Progenitor cell of endocrine pancreas (in vitro differentiated cells): Measurements from ENCODE around the gene GNL1. TPM values are rescaled to one million over a fixed set of nuclear protein-coding genes. Genes with fewer than 3 reads are reported as not detected.
"Not testable (repeated sequence)": the region's sequence is repeated elsewhere in the genome, so short reads cannot be mapped to it uniquely, and the experiment has no call there.

ENCODE experiments used
- DNase-seq: peaks from one replicate; pipeline ENCODE4 v3.0.0; 2021; ENCODE audit warnings: low spot score; ENCODE audit not compliant: unreplicated experiment
- H3K27ac Mint-ChIP-seq: 2 replicates; pipeline ENCODE4 v1.8.0; 2021; ENCODE audit warnings: mild to moderate bottlenecking, moderate library complexity, mixed read lengths
- H3K27me3 Mint-ChIP-seq: 2 replicates; pipeline ENCODE4 v1.8.0; 2021; ENCODE audit warnings: mixed read lengths
- H3K36me3 Mint-ChIP-seq: 2 replicates; pipeline ENCODE4 v1.8.0; 2022; ENCODE audit warnings: mixed read lengths; ENCODE audit not compliant: insufficient read depth
- H3K4me1 Mint-ChIP-seq: 2 replicates; pipeline ENCODE4 v1.8.0; 2021; ENCODE audit warnings: low read depth, mixed read lengths
- H3K4me3 Mint-ChIP-seq: 2 replicates; pipeline ENCODE4 v1.8.0; 2021; ENCODE audit warnings: low read depth, mild to moderate bottlenecking, moderate library complexity, mixed read lengths
- H3K9me3 Mint-ChIP-seq: 2 replicates; pipeline ENCODE4 v1.8.0; 2021; ENCODE audit warnings: low read depth, mixed read lengths
- microRNA-seq: library from miRNA; unstranded; fragments of <30 nt; microRNA quantifications from one replicate; pipeline ENCODE4 v1.1.0, GENCODE V29; 2020; ENCODE audit warnings: borderline number of aligned reads; ENCODE audit not compliant: unreplicated experiment
- total RNA-seq: library from RNA; stranded (reverse); gene quantifications from 2 replicates; pipeline ENCODE4 v1.2.1, GENCODE V29; 2021
- TF ChIP-seq, protein P1 (sequence below): fragments of 200-600 bp; sonication (generic); IDR thresholded peaks from one replicate; pipeline ENCODE4 v1.5.0; 2021; ENCODE audit warnings: antibody characterized with exemption, mild to moderate bottlenecking; ENCODE audit not compliant: unreplicated experiment

GNL1 gene
- total RNA-seq, 1 donor from 2014 or later: 75.2 TPM

DNA sequence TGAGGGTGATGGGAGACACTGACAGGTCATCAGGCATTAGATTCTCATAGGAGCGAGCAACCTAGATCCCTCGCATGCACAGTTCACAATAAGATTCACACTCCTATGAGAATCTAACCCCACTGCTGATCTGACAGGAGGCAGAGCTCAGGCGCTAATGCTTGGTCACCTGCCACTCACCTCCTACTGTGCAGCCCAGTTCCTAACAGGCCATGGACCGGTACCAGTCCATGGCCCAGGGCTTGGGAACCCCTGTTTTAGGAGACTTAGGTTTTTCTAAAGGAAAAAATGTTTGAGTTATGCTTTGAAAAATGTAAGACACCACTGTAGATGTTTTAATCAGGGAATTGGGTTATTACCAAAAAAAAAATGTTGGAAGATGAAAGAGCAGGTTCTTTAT lies 60.3 kb downstream of the GNL1 start:
- H3K27me3 Mint-ChIP-seq: peaks cover 8% of the 10 kb centered on the region
- H3K36me3 Mint-ChIP-seq: peaks cover 6% of the 10 kb centered on the region

DNA sequence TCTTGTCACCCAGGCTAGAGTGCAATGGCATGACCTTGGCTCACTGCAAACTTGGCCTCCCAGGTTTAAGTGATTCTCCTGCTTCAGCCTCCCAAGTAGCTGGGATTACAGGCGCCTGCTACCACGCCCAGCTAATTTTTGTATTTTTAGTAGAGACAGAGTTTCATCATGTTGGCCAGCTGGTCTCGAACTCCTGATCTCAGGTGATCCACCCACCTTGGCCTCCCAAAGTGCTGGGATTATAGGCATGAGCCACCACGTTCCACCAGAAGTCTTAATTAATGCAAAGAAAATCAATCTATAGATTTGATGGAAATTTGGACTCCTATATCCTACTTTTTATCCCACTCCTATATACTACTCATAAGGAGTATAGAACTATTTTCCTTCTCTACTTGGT lies 61.2 kb downstream of the GNL1 start:
- H3K27ac Mint-ChIP-seq: not testable (repeated sequence)

More for the DNA sequence above, 60.3 kb downstream of the GNL1 start:
- Mint-ChIP-seq H3K9me3 (no peaks in the 10 kb centered on the region), H3K4me1 (peaks cover 5% of the 10 kb centered on the region), H3K27ac (no peak overlapping the region), H3K4me3 (no peak overlapping the region)
- TF ChIP-seq, protein P1, sequence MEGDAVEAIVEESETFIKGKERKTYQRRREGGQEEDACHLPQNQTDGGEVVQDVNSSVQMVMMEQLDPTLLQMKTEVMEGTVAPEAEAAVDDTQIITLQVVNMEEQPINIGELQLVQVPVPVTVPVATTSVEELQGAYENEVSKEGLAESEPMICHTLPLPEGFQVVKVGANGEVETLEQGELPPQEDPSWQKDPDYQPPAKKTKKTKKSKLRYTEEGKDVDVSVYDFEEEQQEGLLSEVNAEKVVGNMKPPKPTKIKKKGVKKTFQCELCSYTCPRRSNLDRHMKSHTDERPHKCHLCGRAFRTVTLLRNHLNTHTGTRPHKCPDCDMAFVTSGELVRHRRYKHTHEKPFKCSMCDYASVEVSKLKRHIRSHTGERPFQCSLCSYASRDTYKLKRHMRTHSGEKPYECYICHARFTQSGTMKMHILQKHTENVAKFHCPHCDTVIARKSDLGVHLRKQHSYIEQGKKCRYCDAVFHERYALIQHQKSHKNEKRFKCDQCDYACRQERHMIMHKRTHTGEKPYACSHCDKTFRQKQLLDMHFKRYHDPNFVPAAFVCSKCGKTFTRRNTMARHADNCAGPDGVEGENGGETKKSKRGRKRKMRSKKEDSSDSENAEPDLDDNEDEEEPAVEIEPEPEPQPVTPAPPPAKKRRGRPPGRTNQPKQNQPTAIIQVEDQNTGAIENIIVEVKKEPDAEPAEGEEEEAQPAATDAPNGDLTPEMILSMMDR: no peak
- DNase-seq: no peak

DNA sequence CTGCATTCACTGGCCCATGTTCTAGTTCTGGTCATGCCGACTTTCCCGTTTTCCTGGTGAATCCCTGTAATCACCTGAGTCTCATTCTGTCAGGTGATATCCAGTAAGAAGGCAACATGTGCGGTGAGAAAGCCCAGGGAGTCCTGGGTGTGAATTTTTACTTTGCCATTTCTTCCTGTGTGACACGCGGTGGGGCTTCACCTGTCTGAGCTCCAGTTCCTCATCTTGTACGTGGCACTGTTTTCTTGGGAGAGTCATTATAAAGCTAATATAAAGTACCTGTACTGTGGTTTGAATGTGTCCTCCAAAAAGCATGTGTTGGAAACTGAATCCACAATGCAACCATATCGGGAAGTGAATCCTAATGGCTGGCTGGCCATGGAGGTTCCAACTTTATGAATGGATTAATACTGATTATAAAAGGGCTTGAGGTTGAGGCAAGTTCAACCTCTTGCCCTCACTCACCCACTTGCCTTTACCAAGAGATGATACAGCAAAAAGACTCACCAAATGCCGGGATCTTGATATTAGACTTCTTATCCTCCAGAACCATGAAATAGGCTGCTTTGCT lies 61.9 kb downstream of the GNL1 start:
- no peak overlapping the region for H3K27ac Mint-ChIP-seq
- H3K36me3 Mint-ChIP-seq: peaks cover 8% of the 10 kb centered on the region
- TF ChIP-seq, protein P1: no peak
- no peak overlapping the region for H3K4me3 Mint-ChIP-seq
- H3K27me3 Mint-ChIP-seq: peaks cover 4% of the 10 kb centered on the region
- no peaks in the 10 kb centered on the region for H3K9me3 Mint-ChIP-seq
- peaks cover 5% of the 10 kb centered on the region for H3K4me1 Mint-ChIP-seq
- no peak for DNase-seq

More for the DNA sequence above, 61.2 kb downstream of the GNL1 start:
- DNase-seq, H3K9me3 Mint-ChIP-seq, H3K27me3 Mint-ChIP-seq, H3K4me1 Mint-ChIP-seq, H3K4me3 Mint-ChIP-seq, H3K36me3 Mint-ChIP-seq: not testable (repeated sequence)

DNA sequence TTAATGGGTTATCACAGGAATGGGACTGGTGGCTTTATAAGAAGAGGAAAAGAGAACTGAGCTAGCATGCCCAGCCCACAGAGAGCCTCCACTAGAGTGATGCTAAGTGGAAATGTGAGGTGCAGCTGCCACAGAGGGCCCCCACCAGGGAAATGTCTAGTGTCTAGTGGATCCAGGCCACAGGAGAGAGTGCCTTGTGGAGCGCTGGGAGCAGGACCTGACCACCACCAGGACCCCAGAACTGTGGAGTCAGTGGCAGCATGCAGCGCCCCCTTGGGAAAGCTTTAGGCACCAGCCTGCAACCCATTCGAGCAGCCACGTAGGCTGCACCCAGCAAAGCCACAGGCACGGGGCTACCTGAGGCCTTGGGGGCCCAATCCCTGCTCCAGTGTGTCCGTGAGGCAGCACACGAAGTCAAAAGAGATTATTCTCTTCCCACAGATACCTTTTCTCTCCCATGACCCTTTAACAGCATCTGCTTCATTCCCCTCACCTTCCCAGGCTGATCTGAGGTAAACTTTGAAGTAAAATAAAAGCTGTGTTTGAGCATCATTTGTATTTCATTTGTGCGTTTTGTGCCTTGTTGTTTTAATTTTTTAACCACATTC lies 62.5 kb downstream of the GNL1 start:
- DNase-seq: no peak
- H3K27ac Mint-ChIP-seq: no peak overlapping the region
- TF ChIP-seq, protein P1: peak; percentile 31
- peaks cover 4% of the 10 kb centered on the region for H3K27me3 Mint-ChIP-seq
- H3K4me1 Mint-ChIP-seq: peaks cover 6% of the 10 kb centered on the region
- no peak overlapping the region for H3K4me3 Mint-ChIP-seq
- H3K36me3 Mint-ChIP-seq: peaks cover 8% of the 10 kb centered on the region
- no peaks in the 10 kb centered on the region for H3K9me3 Mint-ChIP-seq

DNA sequence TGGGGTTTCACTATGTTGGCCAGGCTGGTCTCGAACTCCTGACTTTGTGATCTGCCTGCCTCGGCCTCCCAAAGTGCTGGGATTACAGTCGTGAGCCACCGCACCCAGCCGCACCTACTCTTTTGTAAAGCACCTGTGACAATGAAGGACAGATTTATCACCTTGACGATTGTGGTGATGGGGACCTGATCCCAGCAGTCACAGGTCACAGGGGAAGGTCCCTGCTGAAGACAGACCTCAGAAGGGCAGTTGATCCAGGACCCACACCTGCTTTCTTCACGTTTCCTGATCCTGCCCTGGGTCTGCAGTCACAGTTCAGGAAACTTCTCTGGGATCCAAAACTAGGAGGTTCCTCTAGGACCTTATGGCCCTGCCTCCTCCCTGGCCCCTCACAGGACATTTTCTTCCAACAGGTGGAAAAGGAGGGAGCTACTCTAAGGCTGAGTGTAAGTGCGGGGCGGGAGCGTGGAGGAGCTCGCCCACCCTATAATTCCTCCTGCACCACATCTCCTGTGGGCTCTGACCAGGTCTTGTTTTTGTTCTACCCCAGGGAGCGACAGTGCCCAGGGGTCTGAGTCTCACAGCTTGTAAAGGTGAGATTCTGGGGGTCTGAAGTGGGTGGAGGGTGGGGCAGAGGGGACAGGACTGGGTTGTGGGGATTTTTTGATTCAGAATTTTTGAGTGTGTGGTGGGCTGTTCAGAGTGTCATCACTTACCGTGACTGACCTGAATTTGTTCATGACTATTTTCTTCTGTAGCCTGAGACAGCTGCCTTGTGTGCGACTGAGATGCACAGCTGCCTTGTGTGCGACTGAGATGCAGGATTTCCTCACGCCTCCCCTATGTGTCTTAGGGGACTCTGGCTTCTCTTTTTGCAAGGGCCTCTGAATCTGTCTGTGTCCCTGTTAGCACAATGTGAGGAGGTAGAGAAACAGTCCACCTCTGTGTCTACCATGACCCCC lies 64.0 kb downstream of the GNL1 start:
- Mint-ChIP-seq H3K9me3 (no peaks in the 10 kb centered on the region), H3K27ac (peak overlapping the region; percentile 29), H3K27me3 (peaks cover 11% of the 10 kb centered on the region), H3K4me1 (peaks cover 3% of the 10 kb centered on the region), H3K4me3 (no peak overlapping the region), H3K36me3 (peaks cover 8% of the 10 kb centered on the region)
- no peak for DNase-seq
- TF ChIP-seq, protein P1: no peak

Small RNA genes within 50 kb of the gene (microRNA-seq; reads per million reads assigned to microRNA genes)
- gene MIR877: 957 reads per million, percentile 79 among the genes with 10 or more reads in this experiment

Other genes starting within 250 kb of the GNL1 start
- gene TRIM39, start 229.6 kb downstream of the GNL1 start, total RNA-seq: 17.9 TPM in 2 replicates
- gene RPP21, start 211.3 kb downstream of the GNL1 start, total RNA-seq: 53.7 and 59.4 TPM in 2 replicates
- gene HLA-E, start 67.0 kb downstream of the GNL1 start, total RNA-seq: 27.6 and 28.4 TPM in 2 replicates
- gene PRR3, start 806 bp upstream of the GNL1 start, total RNA-seq: 16.6 and 19.7 TPM in 2 replicates
- 72.0 and 78.7 TPM in 2 replicates for gene ABCF1, start 15.0 kb upstream of the GNL1 start, total RNA-seq
- 141 and 142 TPM in 2 replicates for gene PPP1R10, start 60.8 kb upstream of the GNL1 start, total RNA-seq
- 27.5 and 28.2 TPM in 2 replicates for gene MRPS18B, start 61.4 kb upstream of the GNL1 start, total RNA-seq
- 71.2 and 74.2 TPM in 2 replicates for gene ATAT1, start 70.4 kb upstream of the GNL1 start, total RNA-seq
- gene C6orf136, start 90.6 kb upstream of the GNL1 start, total RNA-seq: 18.8 and 19.5 TPM in 2 replicates
- gene DHX16, start 116.5 kb upstream of the GNL1 start, total RNA-seq: 30.0 and 31.0 TPM in 2 replicates
- 22.5 and 25.4 TPM in 2 replicates for gene PPP1R18, start 130.2 kb upstream of the GNL1 start, total RNA-seq
- 35.5 and 37.9 TPM in 2 replicates for gene NRM, start 134.5 kb upstream of the GNL1 start, total RNA-seq
- gene MDC1, start 160.8 kb upstream of the GNL1 start, total RNA-seq: 58.5 and 67.6 TPM in 2 replicates
- 1,227 and 1,272 TPM in 2 replicates for gene TUBB, start 163.9 kb upstream of the GNL1 start, total RNA-seq
- 111 and 115 TPM in 2 replicates for gene FLOT1, start 186.2 kb upstream of the GNL1 start, total RNA-seq
- gene IER3, start 188.1 kb upstream of the GNL1 start, total RNA-seq: 22.1 and 23.2 TPM in 2 replicates